ENCODE measurements around the gene TNFRSF21. TPM values are rescaled to one million over a fixed set of nuclear protein-coding genes. Genes with fewer than 3 reads are reported as not detected.

The TNFRSF21 gene
- total and polyA plus RNA-seq, 9 of the 15 experiments (the other 6 are each of a cell fraction or from before 2014, with no cell fraction given) = 0.63 to 5.7 (median 2.2) TPM

DNA sequence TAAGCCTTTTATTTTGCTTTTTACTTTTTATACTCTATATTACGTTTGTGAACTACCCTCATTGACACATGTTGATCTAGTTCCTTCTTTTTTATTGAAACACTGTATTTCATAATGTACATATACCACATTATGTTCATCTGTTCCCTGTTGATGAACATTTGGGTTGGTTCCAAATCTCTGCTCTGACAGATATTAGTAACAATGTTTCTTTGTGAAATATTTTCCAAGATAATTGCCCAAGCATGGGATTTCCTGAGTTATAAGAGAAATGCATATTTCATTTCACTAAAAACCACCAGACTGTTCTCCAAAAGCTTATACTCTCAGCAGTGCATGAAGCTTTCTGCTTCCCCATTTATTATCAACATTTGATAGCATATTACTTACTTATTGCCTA, 44.2 kb upstream of the TNFRSF21 start (continued):
- TF ChIP-seq, protein P1, sequence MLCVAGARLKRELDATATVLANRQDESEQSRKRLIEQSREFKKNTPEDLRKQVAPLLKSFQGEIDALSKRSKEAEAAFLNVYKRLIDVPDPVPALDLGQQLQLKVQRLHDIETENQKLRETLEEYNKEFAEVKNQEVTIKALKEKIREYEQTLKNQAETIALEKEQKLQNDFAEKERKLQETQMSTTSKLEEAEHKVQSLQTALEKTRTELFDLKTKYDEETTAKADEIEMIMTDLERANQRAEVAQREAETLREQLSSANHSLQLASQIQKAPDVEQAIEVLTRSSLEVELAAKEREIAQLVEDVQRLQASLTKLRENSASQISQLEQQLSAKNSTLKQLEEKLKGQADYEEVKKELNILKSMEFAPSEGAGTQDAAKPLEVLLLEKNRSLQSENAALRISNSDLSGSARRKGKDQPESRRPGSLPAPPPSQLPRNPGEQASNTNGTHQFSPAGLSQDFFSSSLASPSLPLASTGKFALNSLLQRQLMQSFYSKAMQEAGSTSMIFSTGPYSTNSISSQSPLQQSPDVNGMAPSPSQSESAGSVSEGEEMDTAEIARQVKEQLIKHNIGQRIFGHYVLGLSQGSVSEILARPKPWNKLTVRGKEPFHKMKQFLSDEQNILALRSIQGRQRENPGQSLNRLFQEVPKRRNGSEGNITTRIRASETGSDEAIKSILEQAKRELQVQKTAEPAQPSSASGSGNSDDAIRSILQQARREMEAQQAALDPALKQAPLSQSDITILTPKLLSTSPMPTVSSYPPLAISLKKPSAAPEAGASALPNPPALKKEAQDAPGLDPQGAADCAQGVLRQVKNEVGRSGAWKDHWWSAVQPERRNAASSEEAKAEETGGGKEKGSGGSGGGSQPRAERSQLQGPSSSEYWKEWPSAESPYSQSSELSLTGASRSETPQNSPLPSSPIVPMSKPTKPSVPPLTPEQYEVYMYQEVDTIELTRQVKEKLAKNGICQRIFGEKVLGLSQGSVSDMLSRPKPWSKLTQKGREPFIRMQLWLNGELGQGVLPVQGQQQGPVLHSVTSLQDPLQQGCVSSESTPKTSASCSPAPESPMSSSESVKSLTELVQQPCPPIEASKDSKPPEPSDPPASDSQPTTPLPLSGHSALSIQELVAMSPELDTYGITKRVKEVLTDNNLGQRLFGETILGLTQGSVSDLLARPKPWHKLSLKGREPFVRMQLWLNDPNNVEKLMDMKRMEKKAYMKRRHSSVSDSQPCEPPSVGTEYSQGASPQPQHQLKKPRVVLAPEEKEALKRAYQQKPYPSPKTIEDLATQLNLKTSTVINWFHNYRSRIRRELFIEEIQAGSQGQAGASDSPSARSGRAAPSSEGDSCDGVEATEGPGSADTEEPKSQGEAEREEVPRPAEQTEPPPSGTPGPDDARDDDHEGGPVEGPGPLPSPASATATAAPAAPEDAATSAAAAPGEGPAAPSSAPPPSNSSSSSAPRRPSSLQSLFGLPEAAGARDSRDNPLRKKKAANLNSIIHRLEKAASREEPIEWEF (CRISPR knock-in tag; IDR thresholded peaks at IDR 0.05) = no peak
- TF ChIP-seq BCL6 (CRISPR knock-in tag; IDR thresholded peaks at IDR 0.05) (no peak), IFI16 (CRISPR knock-in tag; IDR thresholded peaks at IDR 0.05) (no peak), ZNF561 (CRISPR knock-in tag; conservative IDR thresholded peaks at IDR 0.05) (no peak)

DNA sequence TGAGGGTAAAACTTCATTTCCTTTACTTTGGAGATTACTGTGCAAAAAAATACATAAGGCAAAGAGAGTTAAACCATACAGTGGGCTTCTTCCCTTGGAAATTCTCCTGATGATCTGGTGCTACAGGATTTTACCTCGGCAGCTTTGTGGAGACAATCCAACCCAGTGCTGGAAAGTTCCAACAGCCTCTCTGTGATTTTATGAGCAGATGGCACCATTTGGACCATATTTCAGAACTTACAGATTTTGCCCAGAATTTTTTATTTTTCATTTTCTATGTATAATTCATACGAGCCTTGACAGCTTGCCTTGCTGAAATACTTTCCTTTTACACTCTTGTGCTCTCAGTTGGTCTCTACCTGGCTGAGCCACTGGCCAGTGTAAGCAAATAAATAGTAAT, 43.3 kb upstream of the TNFRSF21 start:
- in situ Hi-C loops (cut with MboI) = no loop called here
- Histone ChIP-seq H3K27ac (ENCODE audit: extremely low read depth, low read depth, low read length) (no peak overlapping the region), H3K9me1 (ENCODE audit: control insufficient read depth, insufficient read depth, low read length) (no peaks in the 10 kb centered on the region), H3K9me3 (replicated peaks; ENCODE audit: control insufficient read depth, insufficient read depth, low read depth, low read length) (no peaks in the 10 kb centered on the region), H4K20me1 (replicated peaks; ENCODE audit: control insufficient read depth, insufficient read depth, low read length) (no peaks in the 10 kb centered on the region), H3K4me3 (no peak overlapping the region), H3K27me3 (ENCODE audit: control insufficient read depth in 2 of 2, insufficient read depth in 2 of 2, low read length in 2 of 2) (no peaks in the 10 kb centered on the region), H3K79me2 (ENCODE audit: control insufficient read depth, insufficient read depth, low read length) (no peaks in the 10 kb centered on the region), H3K36me3 (ENCODE audit: control insufficient read depth, insufficient read depth, low read length) (no peaks in the 10 kb centered on the region), H3K4me2 (ENCODE audit: insufficient read depth, low read length) (no peak overlapping the region), H3K9ac (ENCODE audit: insufficient read depth in 1 of 2, low read depth in 2 of 2, low read length in 2 of 2) (no peak overlapping the region), H3K4me1 (replicated peaks in 1 of 2; ENCODE audit: control insufficient read depth in 2 of 2, insufficient read depth in 2 of 2, low read length in 2 of 2) (no peaks in the 10 kb centered on the region), H2AFZ (ENCODE audit: low read depth, low read length) (no peak overlapping the region)
- WGBS (ENCODE audit: insufficient coverage, low coverage, missing lambda C conversion rate) = 10% methylated on average over 2 of the region's 2 CpGs
- ChIA-PET POLR2A (interaction anchor here (1.0 kb wide), 1 partner anchor 10 kb away, joined by 3 read pairs; no protein-coding TSS in a partner anchor), CTCF (ENCODE audit: low intra/inter-chr PET ratio) (no interaction called here)
- no peak for DNase-seq (ENCODE audit: extremely low read depth in 1 of 4, low spot score in 3 of 4)
- TF ChIP-seq FOXJ2 (tag; IDR thresholded peaks at IDR 0.05) (no peak), SP1 (CRISPR knock-in tag; IDR thresholded peaks at IDR 0.05) (no peak), THAP7 (CRISPR knock-in tag; IDR thresholded peaks at IDR 0.05) (no peak)
- TF ChIP-seq, protein P2, sequence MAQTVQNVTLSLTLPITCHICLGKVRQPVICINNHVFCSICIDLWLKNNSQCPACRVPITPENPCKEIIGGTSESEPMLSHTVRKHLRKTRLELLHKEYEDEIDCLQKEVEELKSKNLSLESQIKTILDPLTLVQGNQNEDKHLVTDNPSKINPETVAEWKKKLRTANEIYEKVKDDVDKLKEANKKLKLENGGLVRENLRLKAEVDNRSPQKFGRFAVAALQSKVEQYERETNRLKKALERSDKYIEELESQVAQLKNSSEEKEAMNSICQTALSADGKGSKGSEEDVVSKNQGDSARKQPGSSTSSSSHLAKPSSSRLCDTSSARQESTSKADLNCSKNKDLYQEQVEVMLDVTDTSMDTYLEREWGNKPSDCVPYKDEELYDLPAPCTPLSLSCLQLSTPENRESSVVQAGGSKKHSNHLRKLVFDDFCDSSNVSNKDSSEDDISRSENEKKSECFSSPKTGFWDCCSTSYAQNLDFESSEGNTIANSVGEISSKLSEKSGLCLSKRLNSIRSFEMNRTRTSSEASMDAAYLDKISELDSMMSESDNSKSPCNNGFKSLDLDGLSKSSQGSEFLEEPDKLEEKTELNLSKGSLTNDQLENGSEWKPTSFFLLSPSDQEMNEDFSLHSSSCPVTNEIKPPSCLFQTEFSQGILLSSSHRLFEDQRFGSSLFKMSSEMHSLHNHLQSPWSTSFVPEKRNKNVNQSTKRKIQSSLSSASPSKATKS (CRISPR knock-in tag; IDR thresholded peaks at IDR 0.05) = no peak
- intact Hi-C loops (cut with micrococcal nuclease) = no loop called here
- no peak for FAIRE-seq
- BruUV-seq (replicated peaks) = no TSS peak
- no peak for ATAC-seq
